GM21381 (cell line): Measurements from ENCODE around the gene CNTN6.

Source experiments
- ATAC-seq: cut with Tn5 transposase; IDR thresholded peaks from one replicate; pipeline ENCODE4 v1.9.1; 2021; ENCODE audit warnings: mild to moderate bottlenecking, moderate library complexity; ENCODE audit not compliant: unreplicated experiment

Gene CNTN6

GRCh38 chr3:1171320-1171719 lies 78.5 kb downstream of the CNTN6 start:
- ATAC-seq = no peak

GRCh38 chr3:1172644-1173043 lies 79.8 kb downstream of the CNTN6 start:
- ATAC-seq = no peak

GRCh38 chr3:1179146-1179545 lies 86.3 kb downstream of the CNTN6 start:
- ATAC-seq = no peak

- ATAC-seq = no peak
Observed at GRCh38 chr3:1183320-1184048, 90.7 kb downstream of the CNTN6 start.

- no peak for ATAC-seq
Observed at GRCh38 chr3:1190569-1190968, 97.7 kb downstream of the CNTN6 start.

GRCh38 chr3:1191026-1191425 lies 98.2 kb downstream of the CNTN6 start:
- ATAC-seq = no peak

- no peak for ATAC-seq
Observed at GRCh38 chr3:1195947-1196346, 103.1 kb downstream of the CNTN6 start.

- no peak for ATAC-seq
Observed at GRCh38 chr3:1197051-1197450, 104.2 kb downstream of the CNTN6 start.

GRCh38 chr3:1200371-1200770 lies 107.5 kb downstream of the CNTN6 start:
- no peak for ATAC-seq

- no peak for ATAC-seq
Observed at GRCh38 chr3:1207904-1208303, 115.1 kb downstream of the CNTN6 start.

- ATAC-seq = no peak
Observed at GRCh38 chr3:1214933-1215332, 122.1 kb downstream of the CNTN6 start.

GRCh38 chr3:1216856-1217255 lies 124.0 kb downstream of the CNTN6 start:
- ATAC-seq = no peak

GRCh38 chr3:1227111-1227510 lies 134.3 kb downstream of the CNTN6 start:
- no peak for ATAC-seq

- no peak for ATAC-seq
Observed at GRCh38 chr3:1228289-1228688, 135.5 kb downstream of the CNTN6 start.

- ATAC-seq = no peak
Observed at GRCh38 chr3:1230920-1231319, 138.1 kb downstream of the CNTN6 start.

- ATAC-seq = no peak
Observed at GRCh38 chr3:1232276-1232675, 139.5 kb downstream of the CNTN6 start.

GRCh38 chr3:1235526-1236120 lies 142.8 kb downstream of the CNTN6 start:
- no peak for ATAC-seq

- no peak for ATAC-seq
Observed at GRCh38 chr3:1251282-1252060, 158.6 kb downstream of the CNTN6 start.

- ATAC-seq = no peak
Observed at GRCh38 chr3:1252061-1252430, 159.2 kb downstream of the CNTN6 start.

- ATAC-seq = no peak
Observed at GRCh38 chr3:1262246-1262645, 169.4 kb downstream of the CNTN6 start.

GRCh38 chr3:1263121-1263520 lies 170.3 kb downstream of the CNTN6 start:
- ATAC-seq = no peak

- ATAC-seq = no peak
Observed at GRCh38 chr3:1269808-1270207, 177.0 kb downstream of the CNTN6 start.
